Measurements from ENCODE around the gene FOXD3. TPM values are rescaled to one million over a fixed set of nuclear protein-coding genes. Genes with fewer than 3 reads are reported as not detected.
A peak's percentile ranks its signal among the peaks of the same experiment; 100 is the strongest.

FOXD3 gene
- total and polyA plus RNA-seq, 11 donors = 0.03 to 0.81 (median 0.26) TPM; not detected in 1

DNA sequence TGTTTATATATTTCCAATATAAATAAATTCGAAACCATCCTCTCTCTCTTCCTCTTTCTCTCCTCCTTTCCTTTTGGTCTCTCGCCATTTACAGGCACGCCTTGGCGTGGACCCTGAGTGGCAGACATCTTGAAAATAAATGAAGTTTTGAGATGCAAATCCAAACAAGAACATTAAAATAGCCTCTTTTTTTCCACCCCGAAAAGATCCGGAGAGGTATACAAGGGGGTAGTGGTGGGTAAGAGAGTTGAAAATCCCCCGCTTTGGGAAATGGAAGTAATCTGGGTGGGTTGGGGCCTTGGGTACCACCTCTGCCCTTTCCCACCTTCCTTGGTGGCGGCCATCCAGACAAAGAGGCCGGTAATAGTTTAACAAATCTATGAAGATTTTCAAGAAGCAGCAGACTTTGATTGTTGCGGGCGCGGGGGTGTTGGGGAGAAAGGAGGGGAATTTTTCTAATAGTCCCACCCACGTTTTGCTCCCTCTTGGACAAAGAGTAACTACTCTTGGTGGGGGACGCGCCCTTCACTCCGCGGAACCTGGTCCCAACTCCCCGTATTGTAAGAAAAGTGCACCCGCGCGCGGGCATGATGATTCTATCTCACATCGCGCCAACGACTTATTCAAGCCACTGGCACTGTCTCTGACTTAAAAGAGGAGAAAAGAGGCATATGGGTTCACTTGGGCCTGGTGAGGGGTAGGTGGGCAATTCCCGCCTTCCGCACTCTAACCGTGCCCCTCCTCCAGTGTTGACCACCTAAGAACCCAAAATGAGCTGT lies 4.0 kb upstream of the FOXD3 start:
- ATAC-seq (no peak), DNase-seq (no peak)
- intact Hi-C loops (cut with DNase I) = no loop called here
- H3K27me3 ChIP-seq = peaks cover 64 to 100% (median 94%) of the 10 kb centered on the region in 9 donors
- H3K27ac ChIP-seq = no peak overlapping the region
- 11 to 16% (median 13%) methylated on average over 26 to 28 of the region's 28 CpGs for WGBS, 4 donors
- H3K36me3 ChIP-seq = no peaks in the 10 kb centered on the region
- no peak for TF ChIP-seq POLR2A (IDR thresholded peaks at IDR 0.05)
- TF ChIP-seq, protein P1, sequence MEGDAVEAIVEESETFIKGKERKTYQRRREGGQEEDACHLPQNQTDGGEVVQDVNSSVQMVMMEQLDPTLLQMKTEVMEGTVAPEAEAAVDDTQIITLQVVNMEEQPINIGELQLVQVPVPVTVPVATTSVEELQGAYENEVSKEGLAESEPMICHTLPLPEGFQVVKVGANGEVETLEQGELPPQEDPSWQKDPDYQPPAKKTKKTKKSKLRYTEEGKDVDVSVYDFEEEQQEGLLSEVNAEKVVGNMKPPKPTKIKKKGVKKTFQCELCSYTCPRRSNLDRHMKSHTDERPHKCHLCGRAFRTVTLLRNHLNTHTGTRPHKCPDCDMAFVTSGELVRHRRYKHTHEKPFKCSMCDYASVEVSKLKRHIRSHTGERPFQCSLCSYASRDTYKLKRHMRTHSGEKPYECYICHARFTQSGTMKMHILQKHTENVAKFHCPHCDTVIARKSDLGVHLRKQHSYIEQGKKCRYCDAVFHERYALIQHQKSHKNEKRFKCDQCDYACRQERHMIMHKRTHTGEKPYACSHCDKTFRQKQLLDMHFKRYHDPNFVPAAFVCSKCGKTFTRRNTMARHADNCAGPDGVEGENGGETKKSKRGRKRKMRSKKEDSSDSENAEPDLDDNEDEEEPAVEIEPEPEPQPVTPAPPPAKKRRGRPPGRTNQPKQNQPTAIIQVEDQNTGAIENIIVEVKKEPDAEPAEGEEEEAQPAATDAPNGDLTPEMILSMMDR (IDR thresholded peaks at IDR 0.05) = no peak
- no peaks in the 10 kb centered on the region for H3K9me3 ChIP-seq
- H3K4me1 ChIP-seq = peaks cover 0 to 59% (median 18%) of the 10 kb centered on the region in 12 donors
- H3K4me3 ChIP-seq = peak overlapping the region in 2 of 12 donors; percentile 23 to 59

- peaks cover 0 to 65% (median 18%) of the 10 kb centered on the region in 12 donors for H3K4me1 ChIP-seq
- intact Hi-C loops (cut with DNase I) = no loop called here
- no peak overlapping the region for H3K27ac ChIP-seq
- WGBS, 4 donors = 4 to 7% (median 6%) methylated on average over 48 to 60 of the region's 60 CpGs
- H3K4me3 ChIP-seq = peak overlapping the region in 1 of 12 donors; percentile 10
- H3K36me3 ChIP-seq = no peaks in the 10 kb centered on the region
- no peak for DNase-seq
- TF ChIP-seq, protein P1 (IDR thresholded peaks at IDR 0.05) = no peak
- no peak for TF ChIP-seq POLR2A (IDR thresholded peaks at IDR 0.05)
- H3K27me3 ChIP-seq = peaks cover 74 to 100% (median 95%) of the 10 kb centered on the region in 9 donors
- ATAC-seq = no peak
- no peaks in the 10 kb centered on the region for H3K9me3 ChIP-seq
Measured at GRCh38 chr1:63319046-63320021, 3.0 kb upstream of the FOXD3 start.

DNA sequence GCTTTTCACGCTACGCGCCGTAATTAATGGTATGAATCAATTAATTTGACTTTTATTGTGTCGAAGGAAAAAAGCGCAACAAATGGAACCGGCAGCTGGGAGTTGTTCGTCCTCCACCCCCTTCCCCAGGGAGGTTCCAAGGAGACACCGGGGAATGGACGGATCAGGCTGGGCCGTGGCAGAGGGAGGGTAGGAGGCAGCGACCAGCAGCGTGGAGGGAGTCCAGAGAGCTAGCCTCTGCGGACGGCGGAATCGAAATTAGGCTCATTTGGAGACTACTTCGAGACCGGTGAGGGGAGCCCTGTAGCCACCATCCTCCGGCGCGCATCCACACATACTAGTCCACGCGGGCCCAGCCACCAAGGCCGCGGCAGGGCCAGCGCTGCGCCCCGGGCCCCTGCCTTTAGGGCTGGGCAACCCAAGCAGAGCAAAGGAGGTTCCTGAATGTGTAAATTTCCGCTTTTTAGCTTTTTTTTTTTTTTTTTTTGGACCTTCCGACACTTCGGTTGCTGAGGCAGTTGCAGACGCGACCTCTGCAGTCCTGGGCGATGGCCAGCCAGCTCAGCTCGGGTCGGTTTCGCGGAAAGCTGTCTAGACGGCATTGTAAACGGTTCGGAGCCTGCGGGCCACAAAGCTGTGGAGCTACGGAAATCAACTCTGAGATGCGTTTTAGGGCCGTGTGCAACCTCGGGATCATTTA lies 2.2 kb upstream of the FOXD3 start:
- intact Hi-C loops (cut with DNase I) = no loop called here
- Histone ChIP-seq H3K4me1 (peaks cover 0 to 70% (median 18%) of the 10 kb centered on the region in 12 donors), H3K4me3 (no peak overlapping the region), H3K27ac (no peak overlapping the region), H3K9me3 (no peaks in the 10 kb centered on the region), H3K27me3 (peaks cover 78 to 100% (median 98%) of the 10 kb centered on the region in 9 donors), H3K36me3 (no peaks in the 10 kb centered on the region)
- DNase-seq (no peak), ATAC-seq (no peak)
- TF ChIP-seq, protein P1 (IDR thresholded peaks at IDR 0.05) = no peak
- no peak for TF ChIP-seq POLR2A (IDR thresholded peaks at IDR 0.05)
- WGBS, 4 donors = 5 to 12% (median 9%) methylated on average over 45 to 47 of the region's 47 CpGs
